Panc1 (cell line): ENCODE results near the gene GFPT2. TPM values are rescaled to one million over a fixed set of nuclear protein-coding genes. Genes with fewer than 3 reads are reported as not detected.

ENCODE experiments used
- ATAC-seq: fragments of 200-7000 bp; cut with Tn5 transposase; 2 replicates; pipeline ENCODE4 v1.9.1; 2020; ENCODE audit warnings: mild to moderate bottlenecking, moderate library complexity
- BruUV-seq: library from RNA; stranded (reverse); fragments of 400-500 nt; replicated peaks from 2 replicates; lab custom pipeline; 2021; lab: Mats Ljungman, UMichigan
- CTCF ChIA-PET: fragments of 300-600 bp; sonication (Branson Sonifier 250); formaldehyde crosslinking; loops from one replicate; lab custom pipeline; 2022; ENCODE audit warnings: antibody characterized with exemption; lab: Charles Lee
- POLR2A ChIA-PET: fragments of 300-600 bp; sonication (Branson Sonifier 250); formaldehyde crosslinking; loops from one replicate; lab custom pipeline; 2022; ENCODE audit warnings: antibody characterized with exemption; lab: Charles Lee
- DNase-seq: peaks from one replicate; pipeline ENCODE4 v3.0.0-alpha.2; 2010; ENCODE audit warnings: low read depth, low spot score
- H3K27ac ChIP-seq: 2 replicates; pipeline ENCODE4 v1.5.1; 2011; ENCODE audit warnings: mild to moderate bottlenecking, low read length, inconsistent platforms
- H3K27me3 ChIP-seq: fragments of 200-500 bp; sonication (Bioruptor generic); 2 replicates; pipeline ENCODE4 v1.6.0; 2014; ENCODE audit warnings: low read length, inconsistent platforms; ENCODE audit not compliant: control insufficient read depth, insufficient read depth
- H3K36me3 ChIP-seq: fragments of 200-500 bp; sonication (Bioruptor generic); 2 replicates; pipeline ENCODE4 v1.5.1; 2014; ENCODE audit warnings: inconsistent platforms, mild to moderate bottlenecking, low read length, moderate library complexity; ENCODE audit not compliant: control insufficient read depth, insufficient read depth
- H3K4me1 ChIP-seq: 2 replicates; pipeline ENCODE4 v1.5.1; 2011; ENCODE audit warnings: inconsistent platforms, mild to moderate bottlenecking, low read length, moderate library complexity; ENCODE audit not compliant: control insufficient read depth, insufficient read depth
- H3K4me3 ChIP-seq, 2 experiments: 2 replicates each; pipeline ENCODE4 v1.5.1; 2011 to 2012; ENCODE audit warnings: low read depth in 2 of 2, low read length in 2 of 2, mild to moderate bottlenecking in 2 of 2, inconsistent platforms in 1 of 2, moderate library complexity in 1 of 2
- H3K9me3 ChIP-seq: fragments of 200-500 bp; sonication (Bioruptor generic); 2 replicates; pipeline ENCODE4 v1.5.1; 2014; ENCODE audit warnings: low read depth, mild to moderate bottlenecking, inconsistent platforms, low read length, moderate library complexity; ENCODE audit not compliant: control insufficient read depth, insufficient read depth
- CTCF ChIP-seq: fragments of 450-650 bp; IDR thresholded peaks from 2 replicates; pipeline ENCODE4 v1.5.1; 2017; ENCODE audit warnings: mild to moderate bottlenecking
- POLR2AphosphoS5 ChIP-seq: IDR thresholded peaks from 2 replicates; pipeline ENCODE4 v1.6.1; 2012; ENCODE audit warnings: mild to moderate bottlenecking, low read depth, low read length, moderate library complexity
- REST ChIP-seq, 2 experiments: IDR thresholded peaks; 2 replicates each; pipeline ENCODE4 v1.6.1; 2011 to 2012; ENCODE audit warnings: low read depth in 2 of 2, control low read depth in 1 of 2, low read length in 1 of 2, mild to moderate bottlenecking in 1 of 2, moderate library complexity in 1 of 2; ENCODE audit not compliant: insufficient read depth in 1 of 2
- SIN3A ChIP-seq: IDR thresholded peaks from 2 replicates; pipeline ENCODE4 v1.6.1; 2012; ENCODE audit warnings: low read depth, mild to moderate bottlenecking, low read length, moderate library complexity, borderline replicate concordance; ENCODE audit not compliant: insufficient read depth
- TCF7L2 ChIP-seq: IDR thresholded peaks from 2 replicates; pipeline ENCODE4 v1.6.1; 2011; ENCODE audit warnings: mild to moderate bottlenecking, low read depth, low read length, inconsistent platforms
- in situ Hi-C: cut with HindIII; loops from 2 replicates; pipeline ENCODE4 v1.10.0; 2016; ENCODE audit warnings: low sequenced_read_pairs, low pct_unique_long_range_greater_than_20kb
- intact Hi-C: fragments of 100-400 bp; cut with micrococcal nuclease; formaldehyde crosslinking; loops from one replicate; pipeline ENCODE4 v1.10.0; 2022; ENCODE audit not compliant: unreplicated experiment
- total RNA-seq: library from RNA; stranded (reverse); gene quantifications from one replicate; pipeline ENCODE4 v1.2.1, GENCODE V29; 2021; ENCODE audit not compliant: unreplicated experiment

GFPT2 gene
- total RNA-seq, 1 experiment from 2014 or later: 2.1 TPM

- BruUV-seq: no TSS peak
- CTCF ChIA-PET: no interaction called here
- Histone ChIP-seq H3K4me1 (no peaks in the 10 kb centered on the region), H3K36me3 (no peaks in the 10 kb centered on the region), H3K27ac (no peak overlapping the region), H3K4me3 (no peak overlapping the region), H3K9me3 (no peaks in the 10 kb centered on the region), H3K27me3 (no peaks in the 10 kb centered on the region)
- POLR2A ChIA-PET: no interaction called here
- in situ Hi-C loops (no loop called here), intact Hi-C loops (no loop called here)
- TF ChIP-seq REST (IDR thresholded peaks at IDR 0.05; ENCODE audit: insufficient read depth in 1 of 2, low read depth in 2 of 2, low read length in 1 of 2) (no peak), TCF7L2 (no peak), POLR2AphosphoS5 (no peak), CTCF (no peak), SIN3A (no peak)
- ATAC-seq: no peak
- DNase-seq: no peak
These were observed 28.8 kb upstream of the GFPT2 start for GRCh38 chr5:180381851-180382480.

GRCh38 chr5:180381428-180381827 lies 28.3 kb upstream of the GFPT2 start:
- Histone ChIP-seq H3K36me3 (no peaks in the 10 kb centered on the region), H3K4me3 (no peak overlapping the region), H3K27ac (no peak overlapping the region), H3K27me3 (no peaks in the 10 kb centered on the region), H3K4me1 (no peaks in the 10 kb centered on the region), H3K9me3 (no peaks in the 10 kb centered on the region)
- POLR2A ChIA-PET: no interaction called here
- in situ Hi-C loops (no loop called here), intact Hi-C loops (no loop called here)
- TF ChIP-seq SIN3A (no peak), TCF7L2 (no peak), CTCF (no peak), POLR2AphosphoS5 (no peak), REST (IDR thresholded peaks at IDR 0.05; ENCODE audit: insufficient read depth in 1 of 2, low read depth in 2 of 2, low read length in 1 of 2) (no peak)
- ATAC-seq (no peak), DNase-seq (no peak)
- CTCF ChIA-PET: no interaction called here
- BruUV-seq: no TSS peak
